CD4-positive, CD25-positive, alpha-beta regulatory T cell (primary cell): ENCODE measurements around the gene C1orf159. TPM values are rescaled to one million over a fixed set of nuclear protein-coding genes. Genes with fewer than 3 reads are reported as not detected.
"Not testable (repeated sequence)": the region's sequence is repeated elsewhere in the genome, so short reads cannot be mapped to it uniquely, and the experiment has no call there.

Source experiments
- ATAC-seq, 2 donors: fragments of 150-1000 bp; cut with Tn5 transposase; one replicate each; pipeline ENCODE4 v1.10.0; 2021; ENCODE audit warnings: low read depth in 2 of 2, moderate number of reproducible peaks in 2 of 2, moderate library complexity in 1 of 2
- DNase-seq, 3 donors: peaks; one replicate each; pipeline versions ENCODE4 v3.0.0 to v3.0.0-alpha.2; 2012 to 2022; ENCODE audit warnings: mixed read lengths in 1 of 3
- H3K27ac ChIP-seq: one replicate; pipeline ENCODE4 v1.7.0; 2013; ENCODE audit warnings: mild to moderate bottlenecking, low read length; ENCODE audit not compliant: insufficient read depth, poor library complexity, severe bottlenecking
- H3K27me3 ChIP-seq: one replicate; pipeline ENCODE4 v1.7.0; 2013; ENCODE audit warnings: low read length; ENCODE audit not compliant: control insufficient read depth, insufficient read depth
- H3K36me3 ChIP-seq: one replicate; pipeline ENCODE4 v1.7.0; 2013; ENCODE audit warnings: mild to moderate bottlenecking, low read length, moderate library complexity; ENCODE audit not compliant: control insufficient read depth, insufficient read depth
- H3K4me1 ChIP-seq: 2 replicates; pipeline ENCODE4 v1.7.0; 2013; ENCODE audit warnings: mild to moderate bottlenecking, low read length; ENCODE audit not compliant: insufficient read depth, control insufficient read depth, poor library complexity, severe bottlenecking
- H3K4me3 ChIP-seq: one replicate; pipeline ENCODE4 v1.7.0; 2013; ENCODE audit warnings: low read depth, mild to moderate bottlenecking, low read length, moderate library complexity
- H3K9me3 ChIP-seq, 2 experiments: 1 replicate in 1 of 2; 2 replicates in 1 of 2; pipeline ENCODE4 v1.7.0; 2013; ENCODE audit warnings: low read length in 2 of 2, mild to moderate bottlenecking in 1 of 2, moderate library complexity in 1 of 2; ENCODE audit not compliant: control insufficient read depth in 2 of 2
- H3K27ac Mint-ChIP-seq, 3 donors: one replicate each; pipeline ENCODE4 v1.8.0; 2020 to 2022; ENCODE audit warnings: mild to moderate bottlenecking in 3 of 3, mixed read lengths in 3 of 3, moderate library complexity in 2 of 3
- H3K27me3 Mint-ChIP-seq: one replicate; pipeline ENCODE4 v1.8.0; 2022; ENCODE audit warnings: mild to moderate bottlenecking, mixed read lengths
- H3K36me3 Mint-ChIP-seq: one replicate; pipeline ENCODE4 v1.8.0; 2020; ENCODE audit warnings: mixed read lengths
- H3K4me1 Mint-ChIP-seq, 4 donors: one replicate each; pipeline ENCODE4 v1.8.0; 2020 to 2022; ENCODE audit warnings: mixed read lengths in 4 of 4, mild to moderate bottlenecking in 1 of 4
- H3K4me3 Mint-ChIP-seq, 4 donors: one replicate each; pipeline ENCODE4 v1.8.0; 2020 to 2022; ENCODE audit warnings: mild to moderate bottlenecking in 4 of 4, mixed read lengths in 4 of 4, moderate library complexity in 3 of 4
- H3K9me3 Mint-ChIP-seq, 7 donors: one replicate each; pipeline ENCODE4 v1.8.0; 2020 to 2022; ENCODE audit warnings: mixed read lengths in 7 of 7, mild to moderate bottlenecking in 3 of 7, moderate library complexity in 2 of 7
- polyA plus RNA-seq, 4 donors: library from polyadenylated mRNA; unstranded; fragments of 300-500 nt; fragmentation: Illumina TruSeq; gene quantifications; one replicate each; pipeline ENCODE4 v1.2.3, GENCODE V29; 2021
- total RNA-seq: library from RNA; stranded (reverse); gene quantifications from one replicate; pipeline ENCODE4 v1.2.3, GENCODE V29; 2022

Gene C1orf159
- total and polyA plus RNA-seq, 5 donors from 2014 or later, result 3.0 to 20.0 (median 4.9) TPM

DNA sequence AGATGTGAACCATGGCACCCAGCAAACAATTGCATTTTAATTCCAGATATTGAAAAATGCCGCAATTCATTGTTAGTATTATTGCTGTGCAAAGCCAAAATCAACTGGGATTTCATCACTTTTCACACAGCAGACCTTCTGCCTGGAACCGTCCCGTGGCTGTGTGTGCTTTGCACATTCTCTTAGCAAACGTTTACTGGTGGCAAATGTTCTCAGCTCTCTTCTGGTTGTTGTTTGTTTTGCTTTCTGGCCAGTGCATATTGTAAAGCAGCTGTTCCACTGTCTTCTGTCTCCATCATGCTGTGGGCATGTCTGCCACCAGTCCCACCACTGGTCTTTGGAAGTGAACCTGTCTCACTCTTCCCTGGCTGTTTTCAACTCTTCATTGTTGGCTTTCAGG lies 38.0 kb upstream of the C1orf159 start:
- no peak overlapping the region for H3K27ac ChIP-seq
- H3K36me3 Mint-ChIP-seq, result no peaks in the 10 kb centered on the region
- no peaks in the 10 kb centered on the region for H3K27me3 ChIP-seq
- H3K4me1 ChIP-seq, result peaks cover 14% of the 10 kb centered on the region
- no peak overlapping the region for H3K4me3 ChIP-seq
- H3K27ac Mint-ChIP-seq, result peak overlapping the region; percentile 71 to 96 (median 88)
- DNase-seq, result no peak
- no peak for ATAC-seq
- H3K36me3 ChIP-seq, result no peaks in the 10 kb centered on the region
- H3K9me3 Mint-ChIP-seq, result peaks cover 3 to 24% (median 3%) of the 10 kb centered on the region in 7 donors
- H3K4me3 Mint-ChIP-seq, result peak overlapping the region in 1 of 4 donors; percentile 75
- H3K9me3 ChIP-seq, result peaks cover 0 to 3% of the 10 kb centered on the region in 2 experiments
- H3K4me1 Mint-ChIP-seq, result peaks cover 0 to 4% (median 0%) of the 10 kb centered on the region in 4 donors
- no peaks in the 10 kb centered on the region for H3K27me3 Mint-ChIP-seq

DNA sequence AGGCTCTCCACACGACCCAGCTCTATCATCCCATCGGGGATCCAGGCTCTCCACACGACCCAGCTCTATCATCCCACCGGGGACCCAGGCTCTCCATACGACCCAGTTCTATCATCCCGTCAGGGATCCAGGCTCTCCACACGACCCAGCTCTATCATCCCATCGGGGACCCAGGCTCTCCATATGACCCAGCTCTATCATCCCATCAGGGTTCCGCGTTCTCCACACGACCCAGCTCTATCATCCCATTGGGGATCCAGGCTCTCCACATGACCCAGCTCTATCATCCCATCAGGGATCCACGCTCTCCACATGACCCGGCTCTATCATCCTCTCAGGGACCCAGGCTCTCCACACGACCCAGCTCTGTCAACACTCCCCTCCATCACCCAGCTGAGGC lies 37.3 kb upstream of the C1orf159 start:
- H3K27me3 ChIP-seq, H3K4me1 ChIP-seq, H3K36me3 Mint-ChIP-seq, ATAC-seq, H3K27me3 Mint-ChIP-seq, H3K36me3 ChIP-seq, H3K27ac ChIP-seq, H3K9me3 ChIP-seq, H3K4me1 Mint-ChIP-seq, DNase-seq, H3K4me3 ChIP-seq: not testable (repeated sequence)
- Mint-ChIP-seq H3K4me3 (peak overlapping the region in 1 of 4 donors; percentile 11), H3K27ac (peak overlapping the region in 2 of 3 donors; percentile 71 to 88), H3K9me3 (peaks cover 3 to 24% (median 3%) of the 10 kb centered on the region in 7 donors)

DNA sequence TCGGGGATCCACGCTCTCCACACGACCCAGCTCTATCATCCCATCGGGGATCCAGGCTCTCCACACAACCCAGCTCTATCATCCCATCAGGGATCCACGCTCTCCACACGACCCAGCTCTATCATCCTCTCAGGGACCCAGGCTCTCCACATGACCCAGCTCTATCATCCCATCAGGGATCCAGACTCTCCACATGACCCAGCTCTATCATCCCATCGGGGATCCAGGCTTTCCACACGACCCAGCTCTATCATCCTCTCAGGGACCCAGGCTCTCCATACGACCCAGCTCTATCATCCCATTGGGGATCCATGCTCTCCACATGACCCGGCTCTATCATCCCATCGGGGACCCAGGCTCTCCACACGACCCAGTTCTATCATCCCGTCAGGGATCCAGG lies 36.5 kb upstream of the C1orf159 start:
- ATAC-seq, H3K36me3 Mint-ChIP-seq, H3K4me3 ChIP-seq, H3K27me3 Mint-ChIP-seq, H3K36me3 ChIP-seq, H3K4me1 ChIP-seq, H3K9me3 ChIP-seq, DNase-seq, H3K27me3 ChIP-seq, H3K27ac ChIP-seq, H3K4me1 Mint-ChIP-seq: not testable (repeated sequence)
- Mint-ChIP-seq H3K9me3 (peaks cover 3 to 24% (median 3%) of the 10 kb centered on the region in 7 donors), H3K4me3 (peak overlapping the region in 1 of 4 donors; percentile 38), H3K27ac (peak overlapping the region in 2 of 3 donors; percentile 60 to 88)

DNA sequence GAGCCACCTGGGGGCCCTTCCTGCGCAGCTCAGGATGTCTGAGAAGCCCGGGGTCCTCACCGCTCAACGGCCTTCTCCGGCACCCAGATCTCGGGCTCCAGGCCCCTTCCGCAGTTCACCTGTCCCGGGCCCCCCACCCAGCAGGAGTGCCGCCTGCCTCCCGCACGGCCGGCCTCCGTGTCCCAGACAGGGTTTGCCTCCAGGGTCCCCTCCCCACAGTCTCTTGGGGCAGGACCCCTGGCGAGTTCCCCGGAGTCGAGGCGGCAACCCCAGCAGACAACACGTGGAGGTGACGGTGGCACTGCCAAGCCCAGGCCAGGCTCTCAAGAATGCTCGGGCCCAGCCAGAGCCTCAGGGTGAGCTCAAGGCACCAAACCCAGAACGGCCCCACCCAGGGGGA lies 35.4 kb upstream of the C1orf159 start:
- Mint-ChIP-seq H3K4me1 (peaks cover 0 to 2% (median 0%) of the 10 kb centered on the region in 4 donors), H3K36me3 (no peaks in the 10 kb centered on the region), H3K4me3 (no peak overlapping the region), H3K27me3 (no peaks in the 10 kb centered on the region), H3K27ac (no peak overlapping the region), H3K9me3 (peaks cover 3 to 24% (median 3%) of the 10 kb centered on the region in 7 donors)
- Histone ChIP-seq H3K4me3 (no peak overlapping the region), H3K9me3 (peaks cover 0 to 3% of the 10 kb centered on the region in 2 experiments), H3K27me3 (no peaks in the 10 kb centered on the region), H3K27ac (no peak overlapping the region), H3K36me3 (no peaks in the 10 kb centered on the region), H3K4me1 (no peaks in the 10 kb centered on the region)
- DNase-seq (no peak), ATAC-seq (no peak)

DNA sequence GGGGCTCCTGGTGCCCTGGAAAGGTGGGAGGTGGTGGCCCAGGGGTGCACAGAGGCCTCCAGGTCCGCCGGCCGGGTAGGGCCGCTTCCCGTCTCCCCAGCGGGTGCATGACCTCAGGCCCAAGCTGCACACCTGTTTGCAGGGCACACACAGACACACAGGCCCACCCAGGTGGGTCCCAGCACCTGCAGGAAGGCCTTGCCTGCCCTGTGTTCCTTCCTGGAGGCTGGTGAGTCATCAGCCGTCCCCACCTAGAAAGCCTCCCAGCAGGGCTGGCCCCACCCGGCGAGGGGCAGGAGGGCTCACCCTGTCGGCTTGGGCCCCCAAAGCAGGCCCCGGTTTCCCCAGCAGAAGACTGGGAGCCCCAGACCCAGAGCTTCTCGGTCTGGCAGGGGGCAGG lies 34.2 kb upstream of the C1orf159 start:
- Mint-ChIP-seq H3K9me3 (peaks cover 3 to 20% (median 3%) of the 10 kb centered on the region in 7 donors), H3K36me3 (no peaks in the 10 kb centered on the region), H3K27me3 (no peaks in the 10 kb centered on the region), H3K27ac (no peak overlapping the region), H3K4me1 (peaks cover 0 to 4% (median 0%) of the 10 kb centered on the region in 4 donors), H3K4me3 (no peak overlapping the region)
- ATAC-seq (no peak), DNase-seq (no peak)
- H3K4me3 ChIP-seq, result no peak overlapping the region
- no peaks in the 10 kb centered on the region for H3K27me3 ChIP-seq
- H3K36me3 ChIP-seq, result no peaks in the 10 kb centered on the region
- H3K9me3 ChIP-seq, result peaks cover 0 to 3% of the 10 kb centered on the region in 2 experiments
- H3K4me1 ChIP-seq, result peaks cover 5% of the 10 kb centered on the region
- no peak overlapping the region for H3K27ac ChIP-seq

DNA sequence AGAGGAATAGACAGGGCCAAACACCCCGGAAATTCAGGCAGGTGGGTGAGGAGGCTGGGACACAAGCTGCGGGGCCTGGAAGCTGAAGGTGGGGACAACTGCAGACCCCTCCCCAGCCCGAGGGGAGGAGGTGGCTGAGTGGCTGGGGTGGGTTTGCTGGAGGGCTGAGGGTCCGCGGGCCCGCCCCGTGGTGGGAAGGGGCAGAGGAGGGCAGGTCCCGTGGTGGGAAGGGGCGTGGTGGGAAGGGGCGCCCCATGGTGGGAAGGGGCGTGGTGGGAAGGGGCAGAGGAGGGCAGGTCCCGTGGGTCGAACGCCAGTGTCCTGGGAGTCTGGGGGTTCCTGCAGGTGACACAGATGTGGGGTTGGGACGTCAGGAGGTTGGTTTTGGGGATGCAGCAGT lies 33.5 kb upstream of the C1orf159 start:
- Mint-ChIP-seq H3K4me1 (peaks cover 0 to 6% (median 0%) of the 10 kb centered on the region in 4 donors), H3K36me3 (no peaks in the 10 kb centered on the region), H3K27ac (no peak overlapping the region), H3K4me3 (no peak overlapping the region), H3K27me3 (no peaks in the 10 kb centered on the region), H3K9me3 (peaks cover 3 to 17% (median 3%) of the 10 kb centered on the region in 7 donors)
- Histone ChIP-seq H3K4me1 (peaks cover 12% of the 10 kb centered on the region), H3K27me3 (no peaks in the 10 kb centered on the region), H3K27ac (no peak overlapping the region), H3K9me3 (peaks cover 0 to 3% of the 10 kb centered on the region in 2 experiments), H3K4me3 (no peak overlapping the region), H3K36me3 (no peaks in the 10 kb centered on the region)
- ATAC-seq (no peak), DNase-seq (no peak)

DNA sequence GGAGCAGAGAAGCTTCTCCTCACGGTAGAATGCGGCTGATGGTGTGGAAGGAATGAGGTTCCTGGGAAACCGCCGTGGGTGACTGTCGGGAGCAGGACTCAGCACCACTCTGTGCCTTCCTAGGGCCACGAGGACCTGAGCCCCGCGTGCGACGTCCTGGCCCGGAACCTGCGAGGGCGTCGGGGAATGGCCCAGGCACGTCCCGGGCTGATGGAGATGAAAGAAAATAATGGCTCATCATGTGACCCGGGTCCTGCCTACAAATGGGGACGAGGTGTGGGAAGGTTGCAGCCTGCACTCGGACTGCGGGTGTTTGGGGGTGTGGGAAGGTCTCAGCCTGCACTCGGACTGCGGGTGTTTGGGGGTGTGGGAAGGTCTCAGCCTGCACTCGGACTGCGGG lies 32.7 kb upstream of the C1orf159 start:
- peaks cover 0 to 13% (median 5%) of the 10 kb centered on the region in 4 donors for H3K4me1 Mint-ChIP-seq
- H3K4me3 ChIP-seq, result no peak overlapping the region
- peaks cover 0 to 3% of the 10 kb centered on the region in 2 experiments for H3K9me3 ChIP-seq
- no peaks in the 10 kb centered on the region for H3K36me3 ChIP-seq
- H3K27me3 ChIP-seq, result no peaks in the 10 kb centered on the region
- peaks cover 20% of the 10 kb centered on the region for H3K4me1 ChIP-seq
- H3K9me3 Mint-ChIP-seq, result peaks cover 0 to 15% (median 1%) of the 10 kb centered on the region in 7 donors
- no peak overlapping the region for H3K27ac Mint-ChIP-seq
- ATAC-seq (no peak), DNase-seq (no peak)
- no peaks in the 10 kb centered on the region for H3K27me3 Mint-ChIP-seq
- no peaks in the 10 kb centered on the region for H3K36me3 Mint-ChIP-seq
- H3K27ac ChIP-seq, result no peak overlapping the region
- H3K4me3 Mint-ChIP-seq, result no peak overlapping the region

DNA sequence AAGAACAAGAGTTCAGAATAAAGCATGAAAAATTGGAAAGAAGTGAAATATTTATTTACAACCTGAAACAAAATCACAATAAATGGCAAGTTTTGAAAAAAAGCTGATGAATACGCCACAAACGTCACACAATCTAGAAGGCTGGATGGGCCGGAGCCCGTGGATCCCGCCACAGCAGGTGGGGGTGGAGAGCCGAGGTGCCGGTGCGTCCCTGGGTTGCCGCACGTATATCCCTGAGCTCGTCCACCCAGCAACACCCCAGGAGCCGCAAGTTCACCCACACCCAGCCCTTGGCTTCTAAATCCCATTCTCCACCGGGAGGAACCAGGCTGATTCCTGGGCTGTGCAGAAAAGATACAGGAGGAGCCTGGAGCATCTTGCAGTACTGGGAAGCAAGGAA lies 32.2 kb upstream of the C1orf159 start:
- no peak for DNase-seq
- no peak overlapping the region for H3K27ac ChIP-seq
- Mint-ChIP-seq H3K9me3 (peaks cover 0 to 10% (median under 1%) of the 10 kb centered on the region in 7 donors), H3K4me3 (peak overlapping the region in 1 of 4 donors; percentile 54), H3K4me1 (peaks cover 0 to 14% (median 5%) of the 10 kb centered on the region in 4 donors), H3K27me3 (no peaks in the 10 kb centered on the region), H3K27ac (peak overlapping the region in 2 of 3 donors; percentile 16 to 80), H3K36me3 (no peaks in the 10 kb centered on the region)
- no peaks in the 10 kb centered on the region for H3K36me3 ChIP-seq
- no peak for ATAC-seq
- H3K4me1 ChIP-seq, result peaks cover 23% of the 10 kb centered on the region
- no peaks in the 10 kb centered on the region for H3K27me3 ChIP-seq
- H3K4me3 ChIP-seq, result no peak overlapping the region
- H3K9me3 ChIP-seq, result peaks cover 0 to 3% of the 10 kb centered on the region in 2 experiments
